ENCODE data around the gene DBF4B. TPM values are rescaled to one million over a fixed set of nuclear protein-coding genes. Genes with fewer than 3 reads are reported as not detected.
A peak's percentile ranks its signal among the peaks of the same experiment; 100 is the strongest.

The DBF4B gene
- total and polyA plus RNA-seq, 2 of the 13 experiments (the other 11 are each of a cell fraction or from before 2014, with no cell fraction given), result 11.7 to 13.2 TPM

- TF ChIP-seq GMEB1 (CRISPR knock-in tag; IDR thresholded peaks at IDR 0.05; ENCODE audit: borderline replicate concordance) (no peak), ZNF460 (CRISPR knock-in tag; IDR thresholded peaks at IDR 0.05; ENCODE audit: borderline replicate concordance) (no peak), ZKSCAN8 (CRISPR knock-in tag; IDR thresholded peaks at IDR 0.05; ENCODE audit: borderline replicate concordance) (no peak), NONO (IDR thresholded peaks at IDR 0.05) (no peak), NONO (CRISPR knock-in tag; conservative IDR thresholded peaks at IDR 0.05) (peak; percentile 67), MAZ (IDR thresholded peaks at IDR 0.05; ENCODE audit: borderline replicate concordance, low read depth, low read length) (peak; percentile 72; the same call in 1 of the 2 replicates), MAZ (CRISPR knock-in tag; IDR thresholded peaks at IDR 0.05; ENCODE audit: low read depth) (no peak), SALL1 (CRISPR knock-in tag; IDR thresholded peaks at IDR 0.05) (peak; percentile 46; the same call in 1 of the 2 replicates), PHF5A (CRISPR knock-in tag; IDR thresholded peaks at IDR 0.05; ENCODE audit: low read depth, unreplicated experiment) (no peak), ZNF512 (CRISPR knock-in tag; IDR thresholded peaks at IDR 0.05) (no peak; the same call in 1 of the 2 replicates), CREB3 (CRISPR knock-in tag; IDR thresholded peaks at IDR 0.05) (no peak), NFE2 (CRISPR knock-in tag; IDR thresholded peaks at IDR 0.05) (no peak), RNF2 (conservative IDR thresholded peaks at IDR 0.05; ENCODE audit: low read depth) (0 out of 2 replicates have a peak, but pooled peaks have one; percentile 53), HNRNPK (IDR thresholded peaks at IDR 0.05; ENCODE audit: low read depth, low read length, poor library complexity, severe bottlenecking) (peak; percentile 9), PBX3 (CRISPR knock-in tag; IDR thresholded peaks at IDR 0.05; ENCODE audit: borderline replicate concordance) (no peak), GMEB2 (CRISPR knock-in tag; IDR thresholded peaks at IDR 0.05; ENCODE audit: low read depth) (no peak), RFXANK (CRISPR knock-in tag; IDR thresholded peaks at IDR 0.05) (no peak), ZFP90 (CRISPR knock-in tag; IDR thresholded peaks at IDR 0.05; ENCODE audit: borderline replicate concordance) (no peak)
Measured at GRCh38 chr17:44779211-44780025, 71.0 kb downstream of the DBF4B start (continued).

Measured in HepG2 (cell line).